ENCODE results near the gene SGPP2. TPM values are rescaled to one million over a fixed set of nuclear protein-coding genes. Genes with fewer than 3 reads are reported as not detected.

Gene SGPP2
- polyA plus RNA-seq, 4 donors = 4.0 to 19.1 (median 8.1) TPM

- WGBS, 3 donors = 88 to 92% (median 88%) methylated on average over 3 of the region's 3 CpGs
- Histone ChIP-seq H3K4me1 (ENCODE audit: control insufficient read depth in 3 of 3, insufficient read depth in 2 of 3, low read depth in 1 of 3, low read length in 2 of 3) (no peaks in the 10 kb centered on the region), H3K9me3 (ENCODE audit: control insufficient read depth in 2 of 2, insufficient read depth in 1 of 2, low read depth in 1 of 2, low read length in 1 of 2) (no peaks in the 10 kb centered on the region), H3K36me3 (ENCODE audit: control insufficient read depth in 3 of 3, insufficient read depth in 2 of 3, low read depth in 1 of 3, low read length in 3 of 3) (peaks cover 0 to 4% (median 2%) of the 10 kb centered on the region in 3 donors), H3K4me3 (ENCODE audit: low read depth in 1 of 3, low read length in 3 of 3) (no peak overlapping the region), H3K27me3 (ENCODE audit: control insufficient read depth in 3 of 3, insufficient read depth in 3 of 3, low read length in 3 of 3) (peaks cover 0 to 2% (median 0%) of the 10 kb centered on the region in 3 donors), H3K27ac (ENCODE audit: low read depth in 1 of 3, low read length in 2 of 3) (no peak overlapping the region)
- DNase-seq = no peak
- no peak for FAIRE-seq
Observed at GRCh38 chr2:222538535-222538934, 114.2 kb downstream of the SGPP2 start.

GRCh38 chr2:222544661-222545060, 120.3 kb downstream of the SGPP2 start:
- FAIRE-seq = no peak
- Histone ChIP-seq H3K27ac (ENCODE audit: low read depth in 1 of 3, low read length in 2 of 3) (no peak overlapping the region), H3K27me3 (ENCODE audit: control insufficient read depth in 3 of 3, insufficient read depth in 3 of 3, low read length in 3 of 3) (no peaks in the 10 kb centered on the region), H3K4me1 (ENCODE audit: control insufficient read depth in 3 of 3, insufficient read depth in 2 of 3, low read depth in 1 of 3, low read length in 2 of 3) (peaks cover 0 to 3% (median 0%) of the 10 kb centered on the region in 3 donors), H3K36me3 (ENCODE audit: control insufficient read depth in 3 of 3, insufficient read depth in 2 of 3, low read depth in 1 of 3, low read length in 3 of 3) (no peaks in the 10 kb centered on the region), H3K9me3 (ENCODE audit: control insufficient read depth in 2 of 2, insufficient read depth in 1 of 2, low read depth in 1 of 2, low read length in 1 of 2) (no peaks in the 10 kb centered on the region), H3K4me3 (ENCODE audit: low read depth in 1 of 3, low read length in 3 of 3) (no peak overlapping the region)
- DNase-seq = no peak
- 87 to 95% (median 89%) methylated on average over 1 of the region's 1 CpG for WGBS, 3 donors

DNA sequence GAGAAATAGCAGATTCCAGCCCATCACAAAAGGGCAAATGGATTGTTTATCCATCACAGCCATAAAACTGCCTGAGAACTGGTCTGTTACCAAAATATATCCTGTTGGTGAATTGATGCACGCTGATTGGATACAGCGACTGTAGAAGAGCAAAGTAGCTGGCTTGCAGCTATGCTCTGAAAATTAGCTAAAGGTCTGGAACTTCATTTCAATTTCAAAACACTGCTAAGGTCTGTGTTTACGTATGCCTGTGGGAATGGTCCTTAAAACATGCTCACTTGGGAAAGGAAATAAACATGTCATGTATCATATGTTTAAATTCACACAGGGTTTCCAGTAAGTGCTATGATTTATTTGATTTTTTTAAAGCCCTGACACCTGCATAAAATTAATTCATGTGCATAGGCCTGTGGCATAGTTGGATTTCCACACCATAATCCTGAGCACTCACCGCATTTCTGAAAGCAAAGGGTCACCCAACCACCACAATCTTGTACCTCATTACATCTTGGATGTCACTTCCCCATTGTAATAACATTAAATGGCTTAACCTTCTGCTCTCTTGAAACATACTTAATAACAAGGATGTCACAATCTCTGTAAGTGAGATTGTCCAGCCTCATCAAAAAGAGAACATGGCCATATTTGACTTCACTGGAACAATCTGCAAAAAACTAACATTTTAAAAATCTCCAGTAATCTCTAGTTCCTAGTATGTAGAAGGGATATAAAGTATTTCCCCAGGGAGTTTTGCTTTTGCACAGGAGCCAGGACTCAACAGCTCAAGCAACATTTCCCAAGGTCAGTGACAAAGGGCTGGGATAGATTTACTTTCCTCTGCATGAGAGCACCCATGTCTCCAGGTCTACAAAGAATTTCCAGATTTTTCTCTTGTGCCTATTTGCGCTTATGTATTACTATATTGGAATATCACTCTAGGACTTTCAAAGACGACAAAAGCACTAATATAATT, 121.8 kb downstream of the SGPP2 start:
- Histone ChIP-seq H3K27me3 (ENCODE audit: control insufficient read depth in 3 of 3, insufficient read depth in 3 of 3, low read length in 3 of 3) (no peaks in the 10 kb centered on the region), H3K4me1 (ENCODE audit: control insufficient read depth in 3 of 3, insufficient read depth in 2 of 3, low read depth in 1 of 3, low read length in 2 of 3) (peaks cover 0 to 3% (median 0%) of the 10 kb centered on the region in 3 donors), H3K9me3 (ENCODE audit: control insufficient read depth in 2 of 2, insufficient read depth in 1 of 2, low read depth in 1 of 2, low read length in 1 of 2) (no peaks in the 10 kb centered on the region), H3K4me3 (ENCODE audit: low read depth in 1 of 3, low read length in 3 of 3) (no peak overlapping the region), H3K36me3 (ENCODE audit: control insufficient read depth in 3 of 3, insufficient read depth in 2 of 3, low read depth in 1 of 3, low read length in 3 of 3) (no peaks in the 10 kb centered on the region), H3K27ac (ENCODE audit: low read depth in 1 of 3, low read length in 2 of 3) (no peak overlapping the region)
- WGBS, 3 donors = 68 to 88% (median 70%) methylated on average over 6 of the region's 6 CpGs
- no peak for DNase-seq
- no peak for FAIRE-seq

DNA sequence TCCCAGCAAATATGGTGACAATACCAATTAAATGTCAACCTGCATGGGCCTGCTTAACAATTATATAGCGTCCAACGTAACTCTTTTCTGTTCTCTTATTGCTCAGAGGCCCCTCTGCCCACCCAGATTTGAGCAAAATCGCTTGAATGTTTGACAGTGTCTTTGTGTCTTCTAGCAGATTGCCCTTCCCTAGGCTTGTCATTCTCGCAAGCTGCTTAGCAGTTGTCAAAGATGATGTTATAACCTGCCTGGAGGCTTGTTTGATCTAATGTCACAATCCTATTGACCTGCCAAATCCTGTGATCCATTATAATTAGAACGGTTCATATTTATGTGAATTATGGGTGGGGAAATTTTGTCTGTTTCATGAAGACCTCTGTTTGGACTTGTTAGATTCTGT, 122.7 kb downstream of the SGPP2 start:
- H3K4me3 ChIP-seq (ENCODE audit: low read depth in 1 of 3, low read length in 3 of 3) = no peak overlapping the region
- H3K9me3 ChIP-seq (ENCODE audit: control insufficient read depth in 2 of 2, insufficient read depth in 1 of 2, low read depth in 1 of 2, low read length in 1 of 2) = no peaks in the 10 kb centered on the region
- no peak overlapping the region for H3K27ac ChIP-seq (ENCODE audit: low read depth in 1 of 3, low read length in 2 of 3)
- FAIRE-seq (no peak), DNase-seq (no peak)
- WGBS, 3 donors = 77 to 87% (median 78%) methylated on average over 5 of the region's 5 CpGs
- no peaks in the 10 kb centered on the region for H3K36me3 ChIP-seq (ENCODE audit: control insufficient read depth in 3 of 3, insufficient read depth in 2 of 3, low read depth in 1 of 3, low read length in 3 of 3)
- H3K4me1 ChIP-seq (ENCODE audit: control insufficient read depth in 3 of 3, insufficient read depth in 2 of 3, low read depth in 1 of 3, low read length in 2 of 3) = peaks cover 0 to 3% (median 0%) of the 10 kb centered on the region in 3 donors
- no peaks in the 10 kb centered on the region for H3K27me3 ChIP-seq (ENCODE audit: control insufficient read depth in 3 of 3, insufficient read depth in 3 of 3, low read length in 3 of 3)

- DNase-seq = no peak
- no peak for FAIRE-seq
- no peak overlapping the region for H3K27ac ChIP-seq (ENCODE audit: low read depth in 1 of 3, low read length in 2 of 3)
- no peaks in the 10 kb centered on the region for H3K36me3 ChIP-seq (ENCODE audit: control insufficient read depth in 3 of 3, insufficient read depth in 2 of 3, low read depth in 1 of 3, low read length in 3 of 3)
- H3K4me1 ChIP-seq (ENCODE audit: control insufficient read depth in 3 of 3, insufficient read depth in 2 of 3, low read depth in 1 of 3, low read length in 2 of 3) = peaks cover 0 to 3% (median 0%) of the 10 kb centered on the region in 3 donors
- 66 to 88% (median 86%) methylated on average over 3 of the region's 3 CpGs for WGBS, 3 donors
- no peaks in the 10 kb centered on the region for H3K9me3 ChIP-seq (ENCODE audit: control insufficient read depth in 2 of 2, insufficient read depth in 1 of 2, low read depth in 1 of 2, low read length in 1 of 2)
- no peak overlapping the region for H3K4me3 ChIP-seq (ENCODE audit: low read depth in 1 of 3, low read length in 3 of 3)
- no peaks in the 10 kb centered on the region for H3K27me3 ChIP-seq (ENCODE audit: control insufficient read depth in 3 of 3, insufficient read depth in 3 of 3, low read length in 3 of 3)
Observed at GRCh38 chr2:222548992-222549391, 124.6 kb downstream of the SGPP2 start.

DNA sequence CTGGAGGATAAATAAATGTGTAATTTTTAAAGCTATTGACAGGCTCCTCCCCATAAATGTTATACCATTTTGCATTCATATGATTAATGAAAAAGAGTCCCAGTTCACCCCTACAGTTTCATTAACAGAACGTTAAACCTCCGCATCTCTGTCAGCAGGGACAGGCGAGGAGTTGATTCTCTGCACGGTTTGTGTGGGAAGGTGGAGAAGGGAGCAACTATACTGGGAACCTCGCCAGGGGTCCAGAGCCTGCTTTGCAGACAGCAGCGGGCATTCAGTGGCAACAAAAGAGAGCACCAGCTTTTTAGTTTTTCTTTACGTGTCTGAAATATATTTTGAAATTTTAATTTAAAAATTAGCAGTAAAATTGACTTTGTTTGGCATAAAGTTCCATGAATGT, 130.2 kb downstream of the SGPP2 start:
- Histone ChIP-seq H3K36me3 (ENCODE audit: control insufficient read depth in 3 of 3, insufficient read depth in 2 of 3, low read depth in 1 of 3, low read length in 3 of 3) (no peaks in the 10 kb centered on the region), H3K9me3 (ENCODE audit: control insufficient read depth in 2 of 2, insufficient read depth in 1 of 2, low read depth in 1 of 2, low read length in 1 of 2) (no peaks in the 10 kb centered on the region), H3K27ac (ENCODE audit: low read depth in 1 of 3, low read length in 2 of 3) (no peak overlapping the region), H3K27me3 (ENCODE audit: control insufficient read depth in 3 of 3, insufficient read depth in 3 of 3, low read length in 3 of 3) (no peaks in the 10 kb centered on the region), H3K4me1 (ENCODE audit: control insufficient read depth in 3 of 3, insufficient read depth in 2 of 3, low read depth in 1 of 3, low read length in 2 of 3) (no peaks in the 10 kb centered on the region), H3K4me3 (ENCODE audit: low read depth in 1 of 3, low read length in 3 of 3) (no peak overlapping the region)
- DNase-seq = no peak
- 66 to 87% (median 70%) methylated on average over 7 of the region's 7 CpGs for WGBS, 3 donors
- no peak for FAIRE-seq

DNA sequence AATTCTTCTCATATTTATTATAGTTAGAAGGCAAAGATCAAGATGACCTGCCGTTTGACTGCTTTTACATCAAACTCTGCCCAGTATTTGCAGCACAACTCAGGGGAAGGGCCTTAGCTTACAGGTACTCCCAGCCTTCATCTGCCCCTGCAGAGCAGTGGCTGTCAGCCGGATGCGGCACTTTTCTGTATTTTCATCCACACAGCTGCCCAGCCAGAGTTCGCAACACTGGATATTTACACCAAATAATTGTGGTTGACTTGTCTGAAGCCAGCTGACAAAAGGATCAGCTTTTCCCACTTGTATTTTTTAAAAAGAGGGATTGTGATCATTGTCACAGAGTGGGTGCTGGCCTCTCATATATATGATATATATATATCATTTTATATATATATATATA, 136.8 kb downstream of the SGPP2 start:
- FAIRE-seq = no peak
- 84 to 91% (median 89%) methylated on average over 4 of the region's 4 CpGs for WGBS, 3 donors

DNA sequence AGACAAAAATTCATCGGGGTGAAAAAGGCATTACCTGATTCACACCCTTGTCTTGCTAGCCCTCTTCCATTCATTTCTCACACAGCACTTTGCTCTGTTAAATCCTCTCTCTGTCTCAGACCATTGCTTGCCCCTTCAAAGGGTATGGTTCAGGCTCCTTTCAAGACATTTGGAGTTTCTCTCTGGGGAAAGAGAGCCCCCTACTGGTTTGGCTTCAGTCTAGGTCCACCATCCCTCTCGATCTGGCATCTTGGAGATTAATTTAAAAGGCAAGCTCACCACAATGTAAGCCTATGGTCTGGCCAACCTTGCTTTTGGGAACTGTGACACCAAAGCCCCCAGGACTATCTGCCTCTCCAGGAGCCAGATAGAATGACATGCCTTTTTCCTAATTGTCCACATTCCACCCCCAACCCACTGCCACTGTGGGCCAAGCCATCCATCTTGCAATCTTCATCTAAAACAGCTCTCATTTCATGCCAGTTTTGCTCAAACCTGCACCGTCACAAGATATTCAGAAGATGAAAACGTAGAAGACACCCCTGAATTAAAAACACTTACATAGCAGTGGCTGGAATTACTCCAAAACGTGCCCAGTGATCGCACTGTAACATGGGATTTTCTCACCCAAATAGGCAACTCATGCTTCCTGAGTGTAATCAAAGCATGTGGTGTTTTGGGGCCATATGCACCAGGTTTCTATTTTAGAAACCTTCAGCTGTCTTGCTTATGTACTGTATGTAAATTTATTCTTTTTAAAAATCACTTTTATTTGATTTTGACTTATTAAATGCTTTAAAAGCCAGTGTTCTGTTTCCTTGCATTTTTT, 137.7 kb downstream of the SGPP2 start:
- WGBS, 3 donors = 61 to 65% (median 63%) methylated on average over 6 of the region's 6 CpGs
- no peaks in the 10 kb centered on the region for H3K9me3 ChIP-seq (ENCODE audit: control insufficient read depth in 2 of 2, insufficient read depth in 1 of 2, low read depth in 1 of 2, low read length in 1 of 2)
- FAIRE-seq = no peak

More for the DNA sequence above, 136.8 kb downstream of the SGPP2 start:
- Histone ChIP-seq H3K4me3 (ENCODE audit: low read depth in 1 of 3, low read length in 3 of 3) (no peak overlapping the region), H3K9me3 (ENCODE audit: control insufficient read depth in 2 of 2, insufficient read depth in 1 of 2, low read depth in 1 of 2, low read length in 1 of 2) (no peaks in the 10 kb centered on the region), H3K27ac (ENCODE audit: low read depth in 1 of 3, low read length in 2 of 3) (no peak overlapping the region), H3K4me1 (ENCODE audit: control insufficient read depth in 3 of 3, insufficient read depth in 2 of 3, low read depth in 1 of 3, low read length in 2 of 3) (no peaks in the 10 kb centered on the region), H3K27me3 (ENCODE audit: control insufficient read depth in 3 of 3, insufficient read depth in 3 of 3, low read length in 3 of 3) (no peaks in the 10 kb centered on the region), H3K36me3 (ENCODE audit: control insufficient read depth in 3 of 3, insufficient read depth in 2 of 3, low read depth in 1 of 3, low read length in 3 of 3) (no peaks in the 10 kb centered on the region)
- DNase-seq = no peak

More for the DNA sequence above, 137.7 kb downstream of the SGPP2 start:
- no peak overlapping the region for H3K27ac ChIP-seq (ENCODE audit: low read depth in 1 of 3, low read length in 2 of 3)
- H3K4me3 ChIP-seq (ENCODE audit: low read depth in 1 of 3, low read length in 3 of 3) = no peak overlapping the region
- DNase-seq = peak; percentile 71 to 76
- no peaks in the 10 kb centered on the region for H3K36me3 ChIP-seq (ENCODE audit: control insufficient read depth in 3 of 3, insufficient read depth in 2 of 3, low read depth in 1 of 3, low read length in 3 of 3)
- H3K4me1 ChIP-seq (ENCODE audit: control insufficient read depth in 3 of 3, insufficient read depth in 2 of 3, low read depth in 1 of 3, low read length in 2 of 3) = no peaks in the 10 kb centered on the region
- H3K27me3 ChIP-seq (ENCODE audit: control insufficient read depth in 3 of 3, insufficient read depth in 3 of 3, low read length in 3 of 3) = no peaks in the 10 kb centered on the region
